ENCODE results near the gene ST6GALNAC3.
"Not testable (repeated sequence)": the region's sequence is repeated elsewhere in the genome, so short reads cannot be mapped to it uniquely, and the experiment has no call there.

Gene ST6GALNAC3

GRCh38 chr1:76640092-76640491 is 565.5 kb downstream of the ST6GALNAC3 start:
- DNase-seq (ENCODE audit: low read depth): no peak

GRCh38 chr1:76640723-76641122 is 566.2 kb downstream of the ST6GALNAC3 start:
- no peak for DNase-seq (ENCODE audit: low read depth)

GRCh38 chr1:76644139-76644538 is 569.6 kb downstream of the ST6GALNAC3 start:
- no peak for DNase-seq (ENCODE audit: low read depth)

GRCh38 chr1:76652860-76653259 is 578.3 kb downstream of the ST6GALNAC3 start:
- not testable (repeated sequence) for DNase-seq (ENCODE audit: low read depth)

GRCh38 chr1:76657623-76658022 is 583.1 kb downstream of the ST6GALNAC3 start:
- DNase-seq (ENCODE audit: low read depth): no peak

- DNase-seq (ENCODE audit: low read depth): no peak
Observed at GRCh38 chr1:76659171-76659940, 584.8 kb downstream of the ST6GALNAC3 start.

GRCh38 chr1:76661531-76661930 is 587.0 kb downstream of the ST6GALNAC3 start:
- no peak for DNase-seq (ENCODE audit: low read depth)

GRCh38 chr1:76666499-76666898 is 592.0 kb downstream of the ST6GALNAC3 start:
- DNase-seq (ENCODE audit: low read depth): no peak

GRCh38 chr1:76668046-76668445 is 593.5 kb downstream of the ST6GALNAC3 start:
- DNase-seq (ENCODE audit: low read depth): no peak

- DNase-seq (ENCODE audit: low read depth): no peak
Observed at GRCh38 chr1:76669131-76669530, 594.6 kb downstream of the ST6GALNAC3 start.

GRCh38 chr1:76669624-76670315 is 595.2 kb downstream of the ST6GALNAC3 start:
- DNase-seq (ENCODE audit: low read depth): no peak

- no peak for DNase-seq (ENCODE audit: low read depth)
Observed at GRCh38 chr1:76674689-76675210, 600.2 kb downstream of the ST6GALNAC3 start.

- DNase-seq (ENCODE audit: low read depth): no peak
Observed at GRCh38 chr1:76677416-76678405, 603.2 kb downstream of the ST6GALNAC3 start.

GRCh38 chr1:76679534-76680152 is 605.1 kb downstream of the ST6GALNAC3 start:
- DNase-seq (ENCODE audit: low read depth): no peak

- DNase-seq (ENCODE audit: low read depth): no peak
Observed at GRCh38 chr1:76680651-76681050, 606.1 kb downstream of the ST6GALNAC3 start.

GRCh38 chr1:76682138-76682537 is 607.6 kb downstream of the ST6GALNAC3 start:
- no peak for DNase-seq (ENCODE audit: low read depth)

Data from stimulated activated CD8-positive, alpha-beta memory T cell treated with anti-CD3 and anti-CD28 coated beads, Interleukin-12 subunit alpha, Interleukin-12 subunit beta, amount 100 ng/mL, for 4 hours (primary cell).